Neural cell (in vitro differentiated cells): ENCODE results near the gene RBKS. TPM values are rescaled to one million over a fixed set of nuclear protein-coding genes. Genes with fewer than 3 reads are reported as not detected.

Source experiments
- H2AFZ ChIP-seq: fragments of 200-600, 300-800 bp; sonication (generic), shearing (Covaris generic); 2 replicates; pipeline ENCODE4 v1.6.0; 2014; ENCODE audit warnings: low read depth, mild to moderate bottlenecking, antibody characterized with exemption, low read length, moderate library complexity
- H3F3A ChIP-seq: fragments of 200-600 bp; shearing (Covaris generic); 2 replicates; pipeline ENCODE4 v1.6.1; 2016; ENCODE audit warnings: mild to moderate bottlenecking, moderate library complexity, mixed read lengths, antibody characterized with exemption, low read length; ENCODE audit not compliant: insufficient read depth, poor library complexity, severe bottlenecking
- H3K27ac ChIP-seq: fragments of 200-600, 300-800 bp; sonication (generic), shearing (Covaris generic); 2 replicates; pipeline ENCODE4 v1.5.1; 2014; ENCODE audit warnings: mild to moderate bottlenecking, low read length, moderate library complexity
- H3K27me3 ChIP-seq: fragments of 300-800, 200-600 bp; sonication (generic), shearing (Covaris generic); 2 replicates; pipeline ENCODE4 v1.6.0; 2014; ENCODE audit warnings: mild to moderate bottlenecking, low read depth, low read length, moderate library complexity; ENCODE audit not compliant: insufficient read depth
- H3K36me3 ChIP-seq: fragments of 300-800, 200-600 bp; sonication (generic), shearing (Covaris generic); 2 replicates; pipeline ENCODE4 v1.5.1; 2014; ENCODE audit warnings: mild to moderate bottlenecking, antibody characterized with exemption, low read length, moderate library complexity; ENCODE audit not compliant: insufficient read depth
- H3K4me2 ChIP-seq: fragments of 300-800, 200-600 bp; sonication (generic), shearing (Covaris generic); 2 replicates; pipeline ENCODE4 v1.6.0; 2014; ENCODE audit warnings: mild to moderate bottlenecking, low read length
- H3K4me3 ChIP-seq: fragments of 300-800, 200-600 bp; sonication (generic), shearing (Covaris generic); 2 replicates; pipeline ENCODE4 v1.5.1; 2014; ENCODE audit warnings: mild to moderate bottlenecking, low read length, moderate library complexity
- H3K79me2 ChIP-seq: fragments of 200-600 bp; shearing (Covaris generic); replicated peaks from 2 replicates; pipeline ENCODE4 v1.6.0; 2014; ENCODE audit warnings: mild to moderate bottlenecking, low read length, moderate library complexity; ENCODE audit not compliant: insufficient read depth
- H3K9ac ChIP-seq: fragments of 300-800, 200-600 bp; sonication (generic), shearing (Covaris generic); 2 replicates; pipeline ENCODE4 v1.6.1; 2016; ENCODE audit warnings: mild to moderate bottlenecking, low read length, mixed read lengths
- H3K9me2 ChIP-seq: fragments of 200-600 bp; shearing (Covaris generic); 2 replicates; pipeline ENCODE4 v1.6.1; 2016; ENCODE audit warnings: mild to moderate bottlenecking, low read length, mixed read lengths; ENCODE audit not compliant: insufficient read depth
- H3K9me3 ChIP-seq: fragments of 200-600, 300-800 bp; sonication (generic), shearing (Covaris generic); 2 replicates; pipeline ENCODE4 v1.6.1; 2016; ENCODE audit warnings: mild to moderate bottlenecking, mixed run types, low read length, moderate library complexity, mixed read lengths
- H4K20me1 ChIP-seq: fragments of 200-600 bp; shearing (Covaris generic); 2 replicates; pipeline ENCODE4 v1.6.1; 2016; ENCODE audit warnings: mild to moderate bottlenecking, mixed run types; ENCODE audit not compliant: insufficient read depth
- CTCF ChIP-seq: fragments of 450-650 bp; IDR thresholded peaks from 2 replicates; pipeline ENCODE4 v1.5.1; 2014; ENCODE audit warnings: antibody characterized with exemption, mild to moderate bottlenecking, moderate library complexity; ENCODE audit not compliant: poor library complexity, severe bottlenecking
- EP300 ChIP-seq: fragments of 450-650 bp; conservative IDR thresholded peaks from 2 replicates; pipeline ENCODE4 v1.6.1; 2014; ENCODE audit warnings: antibody characterized with exemption, mild to moderate bottlenecking, moderate library complexity; ENCODE audit not compliant: poor library complexity, severe bottlenecking
- EZH2 ChIP-seq: fragments of 200-600, 300-800 bp; shearing (Covaris generic), sonication (generic); IDR thresholded peaks from 2 replicates; pipeline ENCODE4 v1.6.1; 2014; ENCODE audit warnings: antibody characterized with exemption, low read length, borderline replicate concordance, mild to moderate bottlenecking; ENCODE audit not compliant: insufficient read depth, poor library complexity, severe bottlenecking
- MXI1 ChIP-seq: fragments of 450-650 bp; conservative IDR thresholded peaks from 2 replicates; pipeline ENCODE4 v1.6.1; 2014; ENCODE audit warnings: antibody characterized with exemption, mild to moderate bottlenecking; ENCODE audit not compliant: poor library complexity, severe bottlenecking
- POLR2AphosphoS5 ChIP-seq: IDR thresholded peaks from 2 replicates; pipeline ENCODE4 v1.6.1; 2012
- RAD21 ChIP-seq: fragments of 450-650 bp; conservative IDR thresholded peaks from 2 replicates; pipeline ENCODE4 v1.6.1; 2014; ENCODE audit warnings: antibody characterized with exemption, mild to moderate bottlenecking, moderate library complexity
- REST ChIP-seq: IDR thresholded peaks from 2 replicates; pipeline ENCODE4 v1.6.1; 2012; ENCODE audit warnings: borderline replicate concordance
- SMC3 ChIP-seq: fragments of 450-650 bp; conservative IDR thresholded peaks from 2 replicates; pipeline ENCODE4 v1.6.1; 2014; ENCODE audit warnings: antibody characterized with exemption, mild to moderate bottlenecking, moderate library complexity; ENCODE audit not compliant: poor library complexity
- TAF1 ChIP-seq: IDR thresholded peaks from 2 replicates; pipeline ENCODE4 v1.6.1; 2012; ENCODE audit warnings: low read depth
- polyA plus RNA-seq: library from polyadenylated mRNA; depleted of rRNA; stranded (reverse); fragments of >200 nt; gene quantifications from 2 replicates; pipeline ENCODE4 v1.2.3, GENCODE V29; 2014

The RBKS gene
- polyA plus RNA-seq, 1 donor from 2014 or later, result 5.4 TPM

DNA sequence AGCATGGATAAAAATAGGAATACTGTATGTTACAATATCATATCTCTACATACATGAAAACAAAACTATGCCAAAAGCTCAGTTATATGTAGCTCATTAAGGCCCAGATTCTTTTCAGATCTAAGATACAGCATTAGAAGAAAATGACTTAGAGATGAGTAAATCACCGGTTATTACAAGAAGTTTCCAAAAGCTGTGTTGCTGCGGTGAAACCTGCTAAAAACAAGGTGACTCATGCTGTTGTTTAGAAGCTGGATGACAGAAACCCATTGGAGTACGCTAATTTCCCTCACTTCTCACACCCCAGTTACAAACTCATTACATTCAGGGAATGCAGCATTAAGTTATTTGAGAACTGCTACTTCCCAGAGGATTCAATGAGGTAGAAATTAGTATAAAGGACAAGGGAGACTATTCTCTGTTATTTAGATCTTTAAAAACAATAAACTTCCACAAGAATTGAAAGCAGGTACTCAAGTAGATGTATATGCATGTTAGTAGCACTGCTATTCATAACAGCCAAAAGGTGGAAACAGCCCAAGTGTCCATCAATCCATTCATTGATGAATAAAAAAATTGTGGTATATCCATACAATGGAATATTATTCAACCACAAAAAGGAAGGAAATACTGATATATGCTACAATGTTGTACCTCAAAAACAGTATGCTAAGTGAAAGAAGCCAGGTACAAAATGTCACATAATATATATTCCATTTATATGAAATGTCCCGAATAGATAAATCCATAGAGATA is 32.6 kb downstream of the RBKS start:
- no peak overlapping the region for H3K27ac ChIP-seq
- no peak for TF ChIP-seq POLR2AphosphoS5
- no peak overlapping the region for H3K9ac ChIP-seq

GRCh38 chr2:27856956-27857355 is 33.2 kb downstream of the RBKS start:
- Histone ChIP-seq H3K27ac (no peak overlapping the region), H3K27me3 (no peaks in the 10 kb centered on the region)
- TF ChIP-seq TAF1, result no peak
- TF ChIP-seq MXI1, result no peak
- TF ChIP-seq EZH2, result no peak
- no peak for TF ChIP-seq CTCF
- TF ChIP-seq EP300, result no peak
- TF ChIP-seq POLR2AphosphoS5, result no peak
- TF ChIP-seq SMC3, result no peak
- TF ChIP-seq REST, result no peak
- no peak for TF ChIP-seq RAD21

More for the DNA sequence above, 32.6 kb downstream of the RBKS start:
- peaks cover 6% of the 10 kb centered on the region for H3K36me3 ChIP-seq
- no peaks in the 10 kb centered on the region for H3K9me2 ChIP-seq
- H3K27me3 ChIP-seq, result no peaks in the 10 kb centered on the region
- no peak overlapping the region for H3K4me2 ChIP-seq
- H4K20me1 ChIP-seq, result no peaks in the 10 kb centered on the region
- H3K79me2 ChIP-seq, result no peaks in the 10 kb centered on the region
- H3K4me3 ChIP-seq, result no peak overlapping the region
- H3F3A ChIP-seq, result no peaks in the 10 kb centered on the region
- H2AFZ ChIP-seq, result no peak overlapping the region
- H3K9me3 ChIP-seq, result peaks cover 4% of the 10 kb centered on the region

More at GRCh38 chr2:27856956-27857355, 33.2 kb downstream of the RBKS start:
- Histone ChIP-seq H3K36me3 (peaks cover 6% of the 10 kb centered on the region), H2AFZ (no peak overlapping the region), H3K4me2 (no peak overlapping the region), H4K20me1 (no peaks in the 10 kb centered on the region), H3F3A (no peaks in the 10 kb centered on the region), H3K9me2 (no peaks in the 10 kb centered on the region), H3K9ac (no peak overlapping the region), H3K9me3 (peaks cover 4% of the 10 kb centered on the region), H3K79me2 (no peaks in the 10 kb centered on the region), H3K4me3 (no peak overlapping the region)
